ENCODE results near the gene SRL.
"Not testable (repeated sequence)": the region's sequence is repeated elsewhere in the genome, so short reads cannot be mapped to it uniquely, and the experiment has no call there.

Gene SRL

DNA sequence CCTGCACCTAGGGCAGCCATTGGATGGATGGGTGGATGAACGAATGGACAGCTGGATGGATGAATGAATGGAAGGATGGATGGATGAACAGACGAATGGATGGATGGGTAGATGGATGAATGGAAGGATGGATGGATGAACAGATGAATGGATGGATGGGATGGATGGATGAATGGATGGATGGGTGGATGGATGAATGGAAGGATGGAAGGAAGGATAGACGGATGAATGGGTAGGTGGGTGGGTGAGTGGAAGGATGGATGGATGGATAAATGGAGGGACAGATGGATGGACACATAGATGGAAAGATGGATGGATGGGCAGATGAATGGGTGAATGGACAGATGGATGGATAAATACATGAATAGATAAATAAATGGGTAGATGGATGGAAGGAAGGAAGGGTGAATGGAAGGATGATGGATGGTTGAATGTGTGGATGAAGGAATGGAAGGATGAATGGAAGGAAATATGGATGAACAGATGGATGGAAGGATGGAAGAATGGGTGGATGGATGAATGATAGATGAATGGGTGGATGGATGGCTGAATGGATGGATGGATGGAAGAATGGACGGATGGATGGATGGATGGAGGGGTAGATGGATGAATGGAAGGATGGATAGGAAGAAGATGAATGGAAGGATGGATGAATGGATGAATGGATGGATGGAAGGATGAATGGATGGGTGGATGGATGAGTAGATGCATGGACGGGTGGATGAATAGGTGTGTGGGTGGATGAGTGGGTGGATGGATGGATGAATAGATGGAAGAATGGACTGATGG, 15.4 kb downstream of the SRL start:
- DNase-seq (ENCODE audit: low read depth, low spot score), result no peak

DNA sequence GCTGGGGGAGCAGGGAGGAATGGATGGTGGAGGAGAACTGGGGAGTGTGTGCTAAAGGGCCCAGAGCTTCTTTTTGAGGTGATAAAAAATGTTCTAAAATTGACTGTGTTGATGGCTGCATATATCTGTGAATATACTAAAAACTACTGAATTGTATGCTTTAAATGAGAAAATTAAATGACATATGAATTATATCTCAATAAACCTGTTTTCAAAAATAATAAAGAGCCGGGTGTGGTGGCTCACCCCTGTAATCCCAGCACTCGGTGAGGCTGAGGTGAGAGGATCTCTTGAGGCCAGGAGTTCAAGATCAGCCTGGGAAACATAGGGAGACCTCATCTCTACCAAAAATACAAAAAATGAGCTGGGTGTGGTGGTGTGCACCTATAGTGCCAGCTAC, 16.8 kb downstream of the SRL start:
- no peak for DNase-seq (ENCODE audit: low read depth, low spot score)

DNA sequence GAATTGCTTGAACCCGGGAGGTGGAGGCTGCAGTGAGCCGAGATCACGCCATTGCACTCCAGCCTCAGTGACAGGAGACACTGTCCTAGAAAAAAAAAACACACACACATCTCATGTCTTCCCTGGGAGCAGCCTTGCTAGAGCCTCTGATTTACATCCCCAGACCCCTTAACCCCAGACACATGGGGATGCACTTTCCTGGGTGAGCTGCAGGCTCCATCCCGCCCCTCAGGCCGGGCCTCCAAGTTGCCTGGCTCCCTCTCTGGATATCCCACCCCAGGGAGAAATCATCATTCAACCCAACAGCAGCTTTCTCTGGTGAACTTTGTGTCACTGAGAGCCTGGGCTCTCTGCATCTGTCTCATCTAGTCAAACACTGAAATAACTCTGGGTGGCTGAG, 21.5 kb downstream of the SRL start:
- no peak for DNase-seq (ENCODE audit: low read depth, low spot score)

DNA sequence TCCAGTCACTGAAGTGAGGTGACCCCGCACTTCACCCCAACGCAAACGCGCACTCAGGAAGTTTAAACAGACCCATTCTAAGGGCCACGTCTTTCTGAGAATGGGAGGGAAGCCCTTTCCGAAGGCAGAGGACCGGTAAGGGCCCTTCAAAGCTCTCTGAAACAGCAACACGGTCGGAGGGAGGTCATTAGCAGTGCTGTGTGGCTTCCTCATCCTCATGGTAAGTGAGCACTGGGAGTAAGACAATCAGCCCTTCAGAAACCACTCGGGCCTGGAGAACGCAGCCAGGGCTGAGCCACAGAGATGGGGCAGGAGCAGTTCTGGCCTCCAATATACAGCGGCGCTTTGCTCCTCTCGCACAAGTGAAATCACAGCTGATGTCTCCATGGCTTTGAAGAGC, 23.7 kb downstream of the SRL start:
- DNase-seq (ENCODE audit: low read depth, low spot score), result no peak

DNA sequence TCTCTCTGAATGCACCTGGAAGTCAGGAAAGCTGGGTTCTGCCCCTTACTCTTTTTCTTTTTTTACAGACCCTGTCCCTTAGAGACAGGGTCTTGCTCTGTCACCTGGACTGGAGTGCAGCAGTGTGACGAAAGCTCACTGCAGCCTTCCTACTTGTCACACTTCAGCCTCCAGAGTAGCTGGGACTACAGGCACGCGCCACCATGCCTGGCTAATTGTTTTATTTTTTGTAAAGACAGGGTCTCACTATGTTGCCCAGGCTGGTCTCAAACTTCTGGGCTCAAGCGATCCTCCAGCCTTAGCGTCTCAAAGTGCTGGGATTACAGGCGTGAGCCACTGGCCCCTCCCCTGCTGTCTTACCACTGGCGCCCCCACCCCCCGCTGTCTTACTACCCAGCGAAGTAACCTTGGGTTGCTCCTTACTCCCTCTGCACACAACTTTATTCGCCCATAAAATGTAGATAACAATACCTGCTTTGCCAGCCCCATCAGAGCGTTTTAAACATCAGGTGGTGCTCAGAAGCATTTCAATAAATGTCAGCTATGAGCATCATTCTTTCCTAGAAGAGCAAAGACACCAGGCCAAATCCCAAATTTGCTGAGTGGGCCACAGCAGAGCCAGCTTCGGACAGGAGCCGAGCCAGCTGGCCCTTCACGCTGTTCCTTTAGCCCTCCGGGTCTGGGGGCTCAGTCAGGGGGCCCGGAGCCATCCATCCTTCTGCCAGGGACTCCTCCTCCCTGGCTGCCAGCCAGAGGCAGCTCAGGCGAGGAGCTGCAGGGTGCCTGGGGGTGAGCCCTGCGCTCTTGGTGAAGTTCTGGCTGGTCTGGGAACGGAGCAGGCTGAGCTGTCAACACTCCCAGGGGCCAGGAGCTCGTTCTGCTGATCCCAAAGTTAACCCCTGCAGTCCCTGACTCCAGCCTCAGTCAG, 24.4 kb downstream of the SRL start:
- no peak for DNase-seq (ENCODE audit: low read depth, low spot score)

DNA sequence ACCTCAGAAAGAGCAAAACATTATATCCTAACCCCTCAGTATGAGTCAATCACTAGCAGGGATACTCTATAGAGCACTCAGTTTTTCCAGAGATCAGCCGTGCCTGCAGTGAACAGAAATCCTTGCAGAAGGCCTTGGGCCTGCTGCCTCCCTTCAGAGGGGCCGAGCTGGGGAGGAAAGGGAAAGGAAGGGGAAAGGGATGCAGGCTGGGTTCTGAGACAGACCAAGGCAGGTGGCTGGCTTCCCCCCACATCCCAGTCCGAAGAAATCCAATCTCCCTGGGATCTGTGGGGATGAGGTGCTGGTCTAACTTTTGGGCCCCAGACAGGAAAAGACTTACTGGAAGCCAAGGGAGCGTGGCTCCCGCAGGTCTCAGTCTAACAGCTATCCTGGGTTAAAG, 25.3 kb downstream of the SRL start:
- DNase-seq (ENCODE audit: low read depth, low spot score), result no peak

DNA sequence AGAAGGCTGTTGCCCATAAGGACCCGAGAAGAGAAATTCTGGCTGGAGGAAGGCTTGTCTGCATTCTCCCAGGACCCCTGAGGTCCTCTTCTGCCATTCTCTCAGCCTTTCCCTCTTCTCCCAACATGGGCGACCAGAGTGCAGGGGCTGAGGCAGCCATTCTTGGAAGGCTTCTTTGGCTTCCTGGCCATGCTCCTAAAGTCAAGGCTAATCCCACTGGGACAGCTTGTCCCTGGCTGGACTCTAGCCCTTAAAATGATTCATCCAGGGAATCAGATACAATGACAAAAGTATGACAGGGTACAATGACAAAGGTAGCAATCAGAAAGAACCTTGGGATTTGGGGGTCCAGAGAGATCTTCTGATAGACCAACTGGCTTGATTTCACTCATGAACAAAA, 26.8 kb downstream of the SRL start:
- DNase-seq (ENCODE audit: low read depth, low spot score), result no peak

DNA sequence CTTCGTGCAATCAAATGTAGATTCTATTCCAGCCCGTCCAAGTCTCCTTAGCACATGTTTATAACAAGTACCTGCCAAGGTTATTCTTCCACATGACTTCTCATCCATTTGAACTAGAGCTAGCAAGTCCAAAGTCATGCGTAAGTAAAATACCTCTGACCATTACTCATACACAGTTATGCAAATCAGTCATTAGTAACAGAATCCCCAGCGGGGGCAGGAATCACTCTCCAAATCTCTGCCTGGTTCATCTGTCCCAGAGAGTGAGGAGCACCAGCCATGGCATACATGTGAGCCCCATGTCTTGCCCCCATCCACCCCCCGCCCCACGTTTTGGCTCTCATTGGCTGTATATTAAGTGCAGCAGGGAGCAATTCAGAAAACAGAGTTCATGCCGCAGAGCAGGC, 27.7 kb downstream of the SRL start:
- no peak for DNase-seq (ENCODE audit: low read depth, low spot score)

DNA sequence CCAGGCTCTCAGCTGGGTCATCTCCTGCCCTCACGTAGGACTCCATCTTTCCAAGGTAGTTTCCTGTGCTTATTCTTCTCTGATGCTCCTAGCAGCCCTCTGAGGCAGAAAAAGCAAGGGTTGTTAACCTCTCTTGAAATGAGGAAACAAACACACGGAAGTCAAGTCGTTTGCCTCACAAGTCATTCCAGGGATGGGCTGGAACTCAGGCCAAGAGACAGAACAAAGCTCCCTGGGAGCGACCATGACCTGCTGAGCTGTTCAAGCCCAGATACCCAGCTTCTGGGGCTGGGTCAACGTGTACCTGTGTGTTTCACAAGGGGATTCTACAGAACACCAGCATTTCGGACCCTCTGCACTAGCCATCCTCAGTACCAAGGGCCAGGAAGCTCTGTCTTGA, 28.1 kb downstream of the SRL start:
- DNase-seq (ENCODE audit: low read depth, low spot score), result no peak

DNA sequence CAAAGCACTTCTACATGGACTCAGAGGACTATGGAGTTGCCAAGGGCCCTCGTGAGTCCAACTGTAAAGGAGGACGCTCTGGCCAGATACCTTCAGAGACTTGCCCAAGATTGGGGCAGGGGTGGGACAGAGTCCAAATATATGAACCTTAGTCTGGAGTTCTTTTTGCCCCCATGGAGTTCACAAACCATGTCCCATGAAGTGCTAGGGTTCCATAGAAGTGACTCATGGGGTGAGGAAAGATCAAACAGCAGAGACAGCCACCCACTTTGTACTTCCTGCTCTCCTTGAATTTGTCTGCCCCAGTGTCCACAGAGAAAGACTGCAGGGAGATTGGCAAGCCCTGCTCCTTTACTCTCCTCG, 29.0 kb downstream of the SRL start:
- DNase-seq (ENCODE audit: low read depth, low spot score), result no peak

DNA sequence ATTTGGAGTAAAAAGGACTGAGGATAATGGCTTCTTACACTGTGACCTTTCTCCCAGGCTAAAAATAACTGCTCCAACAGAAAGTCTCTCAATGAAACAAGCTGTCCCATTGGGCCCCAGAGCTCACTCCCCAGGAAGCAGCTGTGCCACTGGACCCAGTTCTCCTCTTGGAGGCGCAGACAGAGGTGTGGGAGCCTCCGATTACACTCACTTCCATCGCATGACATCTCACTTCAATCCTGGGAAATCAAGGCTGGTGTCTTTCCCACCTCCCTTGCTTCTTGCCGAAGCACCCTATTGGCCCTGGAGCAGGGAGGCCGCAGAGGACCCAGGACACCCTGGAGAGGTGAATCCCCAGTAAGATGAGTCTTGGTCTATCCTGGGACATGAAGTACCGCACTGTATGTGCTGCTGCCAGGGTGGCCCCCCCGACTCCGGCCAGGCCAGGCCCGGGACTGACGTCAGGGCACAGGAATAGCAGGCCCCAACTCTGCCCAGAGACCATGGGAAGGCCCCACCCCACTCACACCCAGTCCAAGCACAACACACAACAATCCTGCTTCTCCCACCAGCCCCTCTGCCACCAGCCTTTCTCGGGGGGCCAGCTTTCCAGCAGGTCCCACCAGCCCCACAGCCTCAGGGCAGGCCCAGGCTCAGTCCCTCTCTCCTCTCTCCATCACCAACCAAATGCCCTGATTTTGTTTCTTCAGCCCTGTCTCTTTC, 29.5 kb downstream of the SRL start:
- DNase-seq (ENCODE audit: low read depth, low spot score), result no peak

DNA sequence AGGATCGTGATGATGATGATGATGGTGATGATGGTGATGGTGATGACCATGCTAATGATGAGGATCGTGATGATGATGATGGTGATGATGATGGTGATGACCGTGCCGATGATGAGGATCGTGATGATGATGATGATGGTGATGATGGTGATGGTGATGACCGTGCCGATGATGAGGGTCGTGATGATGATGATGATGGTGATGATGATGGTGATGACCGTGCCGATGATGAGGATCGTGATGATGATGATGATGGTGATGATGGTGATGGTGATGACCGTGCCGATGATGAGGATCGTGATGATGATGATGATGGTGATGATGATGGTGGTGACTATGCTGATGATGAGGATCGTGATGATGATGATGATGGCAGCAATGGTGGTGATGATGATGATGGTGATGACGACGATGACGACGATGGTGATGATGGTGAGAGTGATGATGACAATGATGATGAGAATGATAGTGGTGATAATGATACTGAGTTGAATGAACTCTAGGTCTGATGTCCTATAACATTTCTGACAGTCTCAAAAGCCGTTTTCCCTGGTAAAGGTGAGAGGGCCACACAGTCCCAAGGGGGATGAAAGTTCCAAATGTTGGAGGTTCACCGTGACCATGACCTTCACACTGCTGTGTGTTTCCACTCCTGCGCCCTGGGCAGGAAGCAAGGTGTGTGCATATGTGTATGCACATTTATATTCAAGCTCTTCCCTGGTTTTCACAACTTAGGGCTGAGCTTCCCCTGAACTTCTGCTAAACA, 30.3 kb downstream of the SRL start:
- DNase-seq (ENCODE audit: low read depth, low spot score), result not testable (repeated sequence)

DNA sequence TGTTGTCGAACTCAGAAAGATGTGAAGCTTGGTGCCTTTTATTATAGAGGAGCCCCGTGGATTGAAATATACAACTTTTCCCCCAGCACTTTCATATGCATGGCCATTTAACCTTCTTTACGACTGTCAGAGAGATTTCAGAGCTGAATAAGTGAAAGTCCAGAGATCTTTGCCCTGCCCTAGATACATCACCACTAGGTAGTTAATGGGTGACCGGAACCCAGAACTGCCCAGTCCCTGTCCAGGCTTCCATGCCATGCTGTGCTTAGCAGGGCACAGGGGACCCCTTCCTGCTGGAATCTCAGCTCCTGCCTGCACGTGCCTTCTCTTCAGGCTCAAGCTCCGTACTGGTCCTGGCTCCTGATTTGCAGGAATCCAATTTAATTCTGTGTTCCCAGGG, 32.2 kb downstream of the SRL start:
- no peak for DNase-seq (ENCODE audit: low read depth, low spot score)

DNA sequence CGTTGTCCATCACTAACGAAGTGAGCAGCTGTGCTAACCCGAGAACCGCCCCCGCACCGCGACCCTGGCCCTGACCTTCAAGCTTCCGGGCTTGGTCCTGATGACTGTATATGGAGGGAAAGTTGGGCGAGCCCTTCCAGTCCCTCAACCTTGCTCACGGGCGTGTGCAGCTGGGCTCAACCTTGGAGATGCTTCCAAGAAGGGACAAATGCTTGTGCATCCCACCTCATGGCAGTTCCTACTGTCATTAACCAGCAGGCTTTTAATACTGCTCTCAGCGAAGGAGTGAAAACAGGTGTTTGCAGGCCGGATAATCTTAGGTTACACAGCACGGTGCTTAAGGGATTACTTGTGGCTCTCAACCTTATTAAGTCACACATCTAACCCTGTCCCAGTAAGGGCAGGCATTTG, 33.5 kb downstream of the SRL start:
- DNase-seq (ENCODE audit: low read depth, low spot score), result no peak

DNA sequence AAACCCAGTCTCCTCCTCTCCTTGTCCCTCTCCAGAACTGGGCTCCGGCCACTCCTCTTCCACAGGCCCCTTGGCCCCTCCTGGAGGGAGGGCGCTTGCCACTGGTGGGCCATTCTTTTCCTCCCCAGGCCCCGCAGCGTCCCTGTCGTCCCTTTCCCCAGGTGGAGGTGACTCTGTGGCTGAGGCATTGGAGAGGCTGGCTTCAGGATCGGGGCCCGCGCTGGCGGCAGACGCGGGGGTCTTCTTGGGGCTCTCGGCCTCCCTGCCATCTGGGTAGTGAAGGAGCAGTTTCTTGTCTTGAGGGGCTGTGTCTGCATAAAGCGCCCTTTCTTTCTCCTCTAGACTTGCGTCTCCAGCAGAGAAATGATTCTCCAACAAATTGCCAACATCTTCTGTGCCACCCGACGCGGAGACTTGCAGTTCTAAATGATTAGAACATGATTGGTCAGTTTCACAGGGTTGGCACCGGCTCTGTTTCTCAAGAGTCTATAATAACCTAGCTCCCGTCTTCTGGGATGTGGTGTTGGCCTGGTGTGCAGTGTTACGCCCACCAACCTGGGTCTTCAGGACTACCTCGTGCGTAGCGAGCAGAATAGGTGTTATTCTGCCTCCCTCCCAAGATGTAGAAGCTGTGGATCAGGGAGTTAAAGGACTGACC, 34.1 kb downstream of the SRL start:
- no peak for DNase-seq (ENCODE audit: low read depth, low spot score)

DNA sequence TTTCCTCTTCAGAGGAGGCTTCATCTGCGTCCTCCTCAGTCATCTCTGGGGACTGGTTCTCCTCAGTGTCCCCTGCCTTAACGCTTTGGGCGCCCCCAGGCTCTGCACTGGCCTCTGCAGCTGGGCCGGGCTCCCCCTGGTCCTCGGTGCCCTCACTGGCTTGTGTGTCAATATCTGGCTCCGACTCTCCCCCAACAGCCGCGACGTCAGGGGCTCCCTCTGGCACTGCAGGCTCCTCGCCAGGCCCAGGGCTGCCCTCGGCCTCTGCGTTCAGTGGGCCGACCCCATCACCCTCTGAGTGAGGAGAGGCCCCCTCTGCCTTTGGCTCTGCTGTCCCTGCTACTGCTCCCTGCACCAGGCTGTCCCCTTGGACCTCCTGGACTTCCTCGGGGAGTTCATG, 34.7 kb downstream of the SRL start:
- DNase-seq (ENCODE audit: low read depth, low spot score), result no peak

DNA sequence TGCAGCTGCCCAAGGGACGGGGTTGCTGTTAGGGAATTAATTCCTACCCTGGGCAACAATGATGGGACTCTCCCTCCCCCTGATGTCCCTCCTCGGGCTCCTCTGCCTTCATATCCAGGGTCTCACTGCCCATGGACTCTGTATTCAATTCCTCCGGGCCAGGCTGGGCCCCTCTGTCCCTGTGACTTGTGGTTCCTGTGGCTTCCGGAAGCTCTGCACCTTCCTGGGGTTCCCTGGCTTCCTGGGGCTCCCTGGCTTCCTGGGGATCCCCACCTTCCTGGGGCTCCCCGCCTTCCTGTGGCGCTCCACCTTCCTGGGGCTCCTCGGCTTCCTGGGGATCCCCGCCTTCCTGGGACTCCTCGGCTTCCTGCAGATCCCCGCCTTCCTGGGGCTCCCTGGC, 35.2 kb downstream of the SRL start:
- no peak for DNase-seq (ENCODE audit: low read depth, low spot score)

DNA sequence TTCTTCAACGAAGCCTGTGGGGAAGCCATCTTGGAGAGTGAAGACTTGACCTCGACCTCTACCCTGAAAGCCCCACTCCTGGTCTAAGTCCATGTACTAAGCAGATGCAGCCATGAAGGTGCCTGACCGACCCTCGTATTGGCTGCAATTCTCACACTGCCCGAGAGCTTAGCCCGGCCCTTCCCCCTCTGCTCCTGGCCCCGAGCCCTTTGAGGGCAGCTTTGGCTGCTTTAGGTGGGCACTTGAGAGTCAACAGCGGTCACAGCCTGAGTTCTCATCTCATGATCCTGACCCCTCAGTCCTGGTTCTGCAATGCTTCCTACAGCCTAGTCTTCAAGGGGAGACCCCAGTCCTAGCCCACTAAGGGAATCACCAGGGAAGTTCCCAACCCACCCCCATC, 35.9 kb downstream of the SRL start:
- no peak for DNase-seq (ENCODE audit: low read depth, low spot score)

DNA sequence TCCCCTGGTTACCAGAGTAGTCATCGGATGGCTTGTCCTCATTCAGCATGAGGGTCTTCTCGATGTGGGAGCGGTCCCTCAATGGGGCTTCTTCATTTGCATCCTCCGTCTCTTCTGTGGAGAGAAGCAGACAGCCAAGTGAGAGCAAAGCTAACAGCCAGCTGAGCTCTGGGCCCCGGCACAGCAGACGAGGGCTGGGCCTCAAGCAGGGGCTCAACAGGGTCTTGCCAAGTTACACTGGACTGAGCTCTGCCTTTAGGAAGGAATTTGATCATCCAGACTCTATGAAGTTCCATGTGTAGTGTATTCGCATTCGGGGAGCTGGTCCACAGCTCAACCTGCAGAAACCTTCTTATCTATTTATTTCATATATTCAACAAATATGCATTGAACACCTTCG, 37.4 kb downstream of the SRL start:
- no peak for DNase-seq (ENCODE audit: low read depth, low spot score)

DNA sequence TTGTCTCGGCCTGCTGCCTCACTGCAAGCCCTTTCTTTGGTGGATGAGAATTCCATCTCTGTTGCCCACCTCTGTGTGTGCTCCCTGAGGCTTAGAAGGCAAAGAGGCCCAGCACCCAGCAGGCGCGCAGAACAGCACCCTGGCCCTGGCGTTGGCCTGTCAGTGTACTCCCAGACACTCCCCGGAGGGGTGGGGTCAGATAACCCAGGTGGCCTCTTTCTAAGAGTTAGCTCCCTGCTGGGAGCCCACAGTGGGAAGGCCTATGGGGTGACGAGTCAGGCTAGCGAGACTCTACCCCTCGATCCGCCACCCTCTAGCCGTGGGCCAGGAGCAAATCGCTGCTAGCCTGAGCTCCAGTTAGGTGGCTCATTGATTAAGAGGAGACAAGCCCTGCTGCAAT, 38.1 kb downstream of the SRL start:
- DNase-seq (ENCODE audit: low read depth, low spot score), result no peak
